Tibial artery (tissue), 4 donors: Measurements from ENCODE around the gene FEN1.

Experiments used
- DNase-seq, 2 donors: peaks; one replicate each; pipeline ENCODE4 v3.0.0-alpha.2; 2019
- H3K27ac ChIP-seq, 2 donors: fragments of 200-600 bp; sonication (generic) in 1 of 2; 1 replicate in 1 of 2; 2 replicates in 1 of 2; pipeline ENCODE4 v1.5.1; 2018 to 2019; ENCODE audit warnings: mild to moderate bottlenecking in 1 of 2
- H3K27me3 ChIP-seq, 2 donors: fragments of 200-600 bp; sonication (generic) in 1 of 2; one replicate each; pipeline versions ENCODE4 v1.5.1 to v1.6.0; 2016 to 2019
- H3K36me3 ChIP-seq, 3 donors: fragments of 200-600 bp; sonication (generic) in 2 of 3; one replicate each; pipeline ENCODE4 v1.5.1; 2016 to 2019; ENCODE audit warnings: mild to moderate bottlenecking in 2 of 3
- H3K4me1 ChIP-seq, 4 donors: fragments of 200-600 bp; sonication (generic) in 2 of 4; 1 replicate in 3 of 4; 2 replicates in 1 of 4; pipeline ENCODE4 v1.5.1; 2016 to 2019
- H3K4me3 ChIP-seq, 2 donors: fragments of 200-600 bp; sonication (generic) in 1 of 2; 1 replicate in 1 of 2; 2 replicates in 1 of 2; pipeline ENCODE4 v1.5.1; 2018 to 2019; ENCODE audit warnings: mild to moderate bottlenecking in 2 of 2
- H3K9me3 ChIP-seq, 3 donors: fragments of 200-600 bp; sonication (generic) in 1 of 3; one replicate each; pipeline ENCODE4 v1.5.1; 2016 to 2019
- CTCF ChIP-seq, 2 experiments: fragments of 200-600 bp in 1 of 2; fragments of 450-650 bp in 1 of 2; IDR thresholded peaks; one replicate each; pipeline ENCODE4 v1.5.1; 2017 to 2019; ENCODE audit warnings: antibody characterized with exemption in 2 of 2, mild to moderate bottlenecking in 1 of 2, moderate library complexity in 1 of 2
- intact Hi-C: fragments of 100-400 bp; cut with DNase I; formaldehyde crosslinking; loops from one replicate; pipeline ENCODE4 v1.15.0; 2023; ENCODE audit warnings: low total_unique reads

FEN1 gene

GRCh38 chr11:61778920-61779650 is 13.6 kb upstream of the FEN1 start:
- Histone ChIP-seq H3K9me3 (no peaks in the 10 kb centered on the region), H3K4me1 (peaks cover 0 to 11% (median 8%) of the 10 kb centered on the region in 4 donors), H3K36me3 (peaks cover 0 to 9% (median 0%) of the 10 kb centered on the region in 3 donors), H3K27me3 (peaks cover 0 to 7% of the 10 kb centered on the region in 2 donors), H3K27ac (no peak overlapping the region), H3K4me3 (no peak overlapping the region)
- intact Hi-C loops, result no loop called here
- no peak for DNase-seq
- TF ChIP-seq CTCF (IDR thresholded peaks at IDR 0.05), result no peak

DNA sequence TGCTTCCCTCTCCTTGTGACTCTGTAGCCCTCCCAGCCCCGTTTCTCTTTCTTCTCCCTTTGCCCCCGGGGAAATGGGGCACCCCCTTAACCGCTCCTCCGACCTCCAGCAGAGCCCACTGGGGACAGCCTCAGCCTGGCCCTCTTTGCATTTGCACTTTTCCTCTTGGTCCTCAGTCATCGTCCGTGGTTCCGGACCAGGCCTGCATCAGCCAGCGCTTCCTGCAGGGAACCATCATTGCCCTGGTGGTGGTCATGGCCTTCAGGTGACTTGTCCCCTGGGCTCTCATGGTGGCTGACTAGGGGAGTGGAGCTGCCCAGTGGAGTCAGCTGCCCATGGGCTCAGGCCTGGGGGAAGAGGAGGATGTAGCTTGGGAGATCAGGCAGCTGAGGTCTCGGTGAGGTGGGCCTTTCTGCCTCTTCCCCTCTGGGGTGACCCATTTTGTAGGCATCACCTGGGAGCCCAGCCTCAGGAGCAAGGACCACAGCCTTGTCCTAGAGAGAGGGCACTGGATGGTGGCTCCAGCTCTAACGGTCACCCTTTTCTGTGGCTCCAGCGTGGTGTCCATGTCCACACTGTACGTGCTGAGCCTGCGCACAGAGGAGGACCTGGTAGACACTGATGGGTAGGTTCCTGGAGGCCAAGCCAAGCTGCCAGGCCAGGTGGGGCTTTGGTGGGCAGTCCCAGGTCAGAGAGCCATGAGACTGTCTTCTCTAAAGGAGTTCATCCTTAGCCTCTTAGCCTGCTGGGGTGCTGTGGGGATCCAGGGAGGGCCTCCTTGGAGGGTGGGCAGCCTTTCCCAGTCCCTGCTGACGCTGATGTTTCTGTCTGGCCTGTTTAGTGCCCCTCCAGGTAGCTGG is 12.8 kb upstream of the FEN1 start:
- Histone ChIP-seq H3K9me3 (no peaks in the 10 kb centered on the region), H3K4me1 (peaks cover 0 to 11% (median 8%) of the 10 kb centered on the region in 4 donors), H3K4me3 (no peak overlapping the region), H3K27me3 (peaks cover 0 to 6% of the 10 kb centered on the region in 2 donors), H3K27ac (no peak overlapping the region), H3K36me3 (peaks cover 0 to 17% (median 8%) of the 10 kb centered on the region in 3 donors)
- intact Hi-C loops, result no loop called here
- DNase-seq, result no peak
- TF ChIP-seq CTCF (IDR thresholded peaks at IDR 0.05), result no peak

GRCh38 chr11:61780581-61781162 is 12.0 kb upstream of the FEN1 start:
- H3K36me3 ChIP-seq, result peaks cover 0 to 25% (median 16%) of the 10 kb centered on the region in 3 donors
- DNase-seq, result no peak
- H3K9me3 ChIP-seq, result no peaks in the 10 kb centered on the region
- H3K4me1 ChIP-seq, result peaks cover 0 to 11% (median 8%) of the 10 kb centered on the region in 4 donors
- no peak for TF ChIP-seq CTCF (IDR thresholded peaks at IDR 0.05)
- no peak overlapping the region for H3K27ac ChIP-seq
- H3K27me3 ChIP-seq, result no peaks in the 10 kb centered on the region
- intact Hi-C loops, result no loop called here
- no peak overlapping the region for H3K4me3 ChIP-seq

DNA sequence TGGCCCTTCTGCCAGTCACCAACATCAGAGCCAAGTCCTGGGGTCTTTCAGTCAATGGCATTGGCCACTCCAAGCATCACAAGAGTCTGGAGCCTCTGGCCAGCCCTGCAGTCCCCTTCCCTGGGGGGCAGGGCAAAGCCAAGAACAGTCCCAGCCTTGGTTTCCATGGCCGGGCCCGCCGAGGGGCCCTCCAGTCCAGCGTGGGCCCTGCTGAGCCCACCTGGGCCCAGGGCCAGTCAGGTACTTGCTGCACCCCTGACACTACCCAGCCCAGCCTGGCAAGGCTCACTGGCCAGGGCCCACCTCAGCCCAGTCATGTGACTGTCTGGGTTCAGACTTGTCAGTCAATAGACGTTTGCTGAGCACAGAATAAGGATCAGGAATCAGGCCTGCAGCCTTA is 11.1 kb upstream of the FEN1 start:
- no peak for DNase-seq
- no peaks in the 10 kb centered on the region for H3K27me3 ChIP-seq
- no peaks in the 10 kb centered on the region for H3K9me3 ChIP-seq
- H3K4me3 ChIP-seq, result no peak overlapping the region
- H3K4me1 ChIP-seq, result peaks cover 0 to 11% (median 8%) of the 10 kb centered on the region in 4 donors
- peaks cover 0 to 34% (median 25%) of the 10 kb centered on the region in 3 donors for H3K36me3 ChIP-seq
- no peak overlapping the region for H3K27ac ChIP-seq
- intact Hi-C loops, result no loop called here
- no peak for TF ChIP-seq CTCF (IDR thresholded peaks at IDR 0.05)

DNA sequence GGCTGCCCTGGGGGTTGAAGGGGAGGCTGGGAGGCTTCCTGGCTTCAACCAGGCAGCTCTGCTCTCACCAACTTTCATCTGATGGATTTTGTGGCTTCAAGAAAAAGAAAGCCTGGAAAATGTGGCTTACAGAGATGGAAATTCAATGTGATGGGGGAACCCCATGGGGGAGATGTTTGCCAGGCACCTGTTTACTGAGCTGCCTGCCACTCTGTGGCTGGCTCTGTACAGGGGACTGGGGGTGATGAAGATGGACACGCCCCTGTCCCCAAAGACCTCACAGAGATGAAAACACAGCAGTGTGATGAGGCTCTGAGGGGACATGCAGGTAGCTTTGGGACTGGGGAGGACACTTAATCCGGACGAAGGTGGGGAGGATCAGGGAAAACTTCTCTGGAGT is 10.4 kb upstream of the FEN1 start:
- no peaks in the 10 kb centered on the region for H3K9me3 ChIP-seq
- intact Hi-C loops, result no loop called here
- H3K4me3 ChIP-seq, result no peak overlapping the region
- no peak for TF ChIP-seq CTCF (IDR thresholded peaks at IDR 0.05)
- no peak overlapping the region for H3K27ac ChIP-seq
- no peaks in the 10 kb centered on the region for H3K27me3 ChIP-seq
- H3K4me1 ChIP-seq, result peaks cover 0 to 7% (median 4%) of the 10 kb centered on the region in 4 donors
- peaks cover 2 to 41% (median 32%) of the 10 kb centered on the region in 3 donors for H3K36me3 ChIP-seq
- DNase-seq, result no peak
